Measurements from ENCODE around the gene ATRN.

ATRN gene

GRCh38 chr20:3553663-3554062 lies 82.8 kb downstream of the ATRN start:
- DNase-seq = no peak
- Mint-ChIP-seq H3K36me3 (ENCODE audit: low read depth) (peaks cover 42% of the 10 kb centered on the region), H3K27me3 (no peaks in the 10 kb centered on the region)

GRCh38 chr20:3557237-3557785 lies 86.5 kb downstream of the ATRN start:
- H3K4me3 Mint-ChIP-seq = no peak overlapping the region
- no peaks in the 10 kb centered on the region for H3K27me3 Mint-ChIP-seq
- peaks cover 33% of the 10 kb centered on the region for H3K36me3 Mint-ChIP-seq (ENCODE audit: low read depth)
- no peaks in the 10 kb centered on the region for H3K9me3 Mint-ChIP-seq
- no peaks in the 10 kb centered on the region for H3K4me1 Mint-ChIP-seq (ENCODE audit: low read depth)
- DNase-seq = no peak
- H3K27ac Mint-ChIP-seq = no peak overlapping the region

More at GRCh38 chr20:3553663-3554062, 82.8 kb downstream of the ATRN start:
- H3K4me1 Mint-ChIP-seq (ENCODE audit: low read depth) = peaks cover 5% of the 10 kb centered on the region
- H3K9me3 Mint-ChIP-seq = no peaks in the 10 kb centered on the region
- no peak overlapping the region for H3K27ac Mint-ChIP-seq
- H3K4me3 Mint-ChIP-seq = no peak overlapping the region

GRCh38 chr20:3559231-3559630 lies 88.4 kb downstream of the ATRN start:
- Mint-ChIP-seq H3K4me3 (no peak overlapping the region), H3K9me3 (no peaks in the 10 kb centered on the region), H3K27ac (no peak overlapping the region), H3K27me3 (no peaks in the 10 kb centered on the region), H3K4me1 (ENCODE audit: low read depth) (no peaks in the 10 kb centered on the region), H3K36me3 (ENCODE audit: low read depth) (peaks cover 43% of the 10 kb centered on the region)
- DNase-seq = no peak

GRCh38 chr20:3559637-3560036 lies 88.8 kb downstream of the ATRN start:
- DNase-seq = no peak
- no peak overlapping the region for H3K4me3 Mint-ChIP-seq
- no peaks in the 10 kb centered on the region for H3K9me3 Mint-ChIP-seq

GRCh38 chr20:3560162-3560561 lies 89.3 kb downstream of the ATRN start:
- Mint-ChIP-seq H3K27ac (no peak overlapping the region), H3K27me3 (no peaks in the 10 kb centered on the region), H3K4me1 (ENCODE audit: low read depth) (no peaks in the 10 kb centered on the region), H3K4me3 (no peak overlapping the region), H3K9me3 (no peaks in the 10 kb centered on the region), H3K36me3 (ENCODE audit: low read depth) (peaks cover 49% of the 10 kb centered on the region)
- DNase-seq = no peak

More at GRCh38 chr20:3559637-3560036, 88.8 kb downstream of the ATRN start:
- Mint-ChIP-seq H3K27ac (no peak overlapping the region), H3K36me3 (ENCODE audit: low read depth) (peaks cover 47% of the 10 kb centered on the region), H3K4me1 (ENCODE audit: low read depth) (no peaks in the 10 kb centered on the region), H3K27me3 (no peaks in the 10 kb centered on the region)

- Mint-ChIP-seq H3K27ac (no peak overlapping the region), H3K27me3 (no peaks in the 10 kb centered on the region), H3K9me3 (no peaks in the 10 kb centered on the region), H3K36me3 (ENCODE audit: low read depth) (peaks cover 49% of the 10 kb centered on the region), H3K4me3 (no peak overlapping the region), H3K4me1 (ENCODE audit: low read depth) (no peaks in the 10 kb centered on the region)
- DNase-seq = no peak
These were observed 89.8 kb downstream of the ATRN start for GRCh38 chr20:3560578-3560977.

- Mint-ChIP-seq H3K27me3 (no peaks in the 10 kb centered on the region), H3K4me1 (ENCODE audit: low read depth) (no peaks in the 10 kb centered on the region), H3K36me3 (ENCODE audit: low read depth) (peaks cover 54% of the 10 kb centered on the region), H3K4me3 (no peak overlapping the region), H3K27ac (no peak overlapping the region), H3K9me3 (no peaks in the 10 kb centered on the region)
- DNase-seq = no peak
These were observed 92.3 kb downstream of the ATRN start for GRCh38 chr20:3563133-3563532.

- no peak overlapping the region for H3K27ac Mint-ChIP-seq
- no peaks in the 10 kb centered on the region for H3K9me3 Mint-ChIP-seq
- H3K36me3 Mint-ChIP-seq (ENCODE audit: low read depth) = peaks cover 57% of the 10 kb centered on the region
- H3K27me3 Mint-ChIP-seq = no peaks in the 10 kb centered on the region
- no peak overlapping the region for H3K4me3 Mint-ChIP-seq
- no peaks in the 10 kb centered on the region for H3K4me1 Mint-ChIP-seq (ENCODE audit: low read depth)
- DNase-seq = no peak
These were observed 92.8 kb downstream of the ATRN start for GRCh38 chr20:3563548-3564177.

GRCh38 chr20:3565851-3566250 lies 95.0 kb downstream of the ATRN start:
- Mint-ChIP-seq H3K27me3 (no peaks in the 10 kb centered on the region), H3K4me3 (no peak overlapping the region), H3K9me3 (no peaks in the 10 kb centered on the region), H3K27ac (no peak overlapping the region), H3K4me1 (ENCODE audit: low read depth) (no peaks in the 10 kb centered on the region), H3K36me3 (ENCODE audit: low read depth) (peaks cover 54% of the 10 kb centered on the region)
- DNase-seq = no peak

GRCh38 chr20:3572151-3572550 lies 101.3 kb downstream of the ATRN start:
- no peaks in the 10 kb centered on the region for H3K27me3 Mint-ChIP-seq
- no peaks in the 10 kb centered on the region for H3K9me3 Mint-ChIP-seq
- peaks cover 49% of the 10 kb centered on the region for H3K36me3 Mint-ChIP-seq (ENCODE audit: low read depth)
- H3K4me3 Mint-ChIP-seq = no peak overlapping the region
- DNase-seq = no peak
- peaks cover 3% of the 10 kb centered on the region for H3K4me1 Mint-ChIP-seq (ENCODE audit: low read depth)
- peak overlapping the region; percentile 32 for H3K27ac Mint-ChIP-seq

GRCh38 chr20:3576363-3576762 lies 105.5 kb downstream of the ATRN start:
- peaks cover 3% of the 10 kb centered on the region for H3K4me1 Mint-ChIP-seq (ENCODE audit: low read depth)
- no peak overlapping the region for H3K27ac Mint-ChIP-seq
- DNase-seq = no peak
- peaks cover 66% of the 10 kb centered on the region for H3K36me3 Mint-ChIP-seq (ENCODE audit: low read depth)
- H3K4me3 Mint-ChIP-seq = no peak overlapping the region
- no peaks in the 10 kb centered on the region for H3K9me3 Mint-ChIP-seq
- no peaks in the 10 kb centered on the region for H3K27me3 Mint-ChIP-seq

GRCh38 chr20:3577366-3577765 lies 106.5 kb downstream of the ATRN start:
- no peaks in the 10 kb centered on the region for H3K27me3 Mint-ChIP-seq
- H3K4me1 Mint-ChIP-seq (ENCODE audit: low read depth) = no peaks in the 10 kb centered on the region
- no peak overlapping the region for H3K4me3 Mint-ChIP-seq
- H3K9me3 Mint-ChIP-seq = no peaks in the 10 kb centered on the region
- no peak overlapping the region for H3K27ac Mint-ChIP-seq
- DNase-seq = no peak
- H3K36me3 Mint-ChIP-seq (ENCODE audit: low read depth) = peaks cover 71% of the 10 kb centered on the region

- Mint-ChIP-seq H3K4me3 (no peak overlapping the region), H3K36me3 (ENCODE audit: low read depth) (peaks cover 83% of the 10 kb centered on the region), H3K27me3 (no peaks in the 10 kb centered on the region), H3K27ac (no peak overlapping the region), H3K4me1 (ENCODE audit: low read depth) (no peaks in the 10 kb centered on the region), H3K9me3 (no peaks in the 10 kb centered on the region)
- no peak for DNase-seq
These were observed 109.6 kb downstream of the ATRN start for GRCh38 chr20:3580412-3580811.

- Mint-ChIP-seq H3K9me3 (no peaks in the 10 kb centered on the region), H3K4me3 (no peak overlapping the region), H3K4me1 (ENCODE audit: low read depth) (no peaks in the 10 kb centered on the region), H3K27me3 (no peaks in the 10 kb centered on the region), H3K36me3 (ENCODE audit: low read depth) (peaks cover 79% of the 10 kb centered on the region), H3K27ac (no peak overlapping the region)
- DNase-seq = no peak
These were observed 112.9 kb downstream of the ATRN start for GRCh38 chr20:3583765-3584164.

GRCh38 chr20:3586093-3586492 lies 115.3 kb downstream of the ATRN start:
- H3K4me3 Mint-ChIP-seq = no peak overlapping the region

More at GRCh38 chr20:3586093-3586492, 115.3 kb downstream of the ATRN start:
- no peaks in the 10 kb centered on the region for H3K27me3 Mint-ChIP-seq
- no peaks in the 10 kb centered on the region for H3K4me1 Mint-ChIP-seq (ENCODE audit: low read depth)
- peaks cover 77% of the 10 kb centered on the region for H3K36me3 Mint-ChIP-seq (ENCODE audit: low read depth)
- H3K9me3 Mint-ChIP-seq = no peaks in the 10 kb centered on the region
- no peak for DNase-seq
- H3K27ac Mint-ChIP-seq = no peak overlapping the region
